NCI-H2081 (cell line): ENCODE results near the gene FUT2.
A peak's percentile ranks its signal among the peaks of the same experiment; 100 is the strongest.

Experiments used
- DNase-seq, 2 experiments: peaks; one replicate each; lab custom pipeline; 2025; lab: John Stamatoyannopoulos, UW

FUT2 gene

GRCh38 chr19:48750771-48751504, 55.2 kb downstream of the FUT2 start:
- no peak for DNase-seq

DNA sequence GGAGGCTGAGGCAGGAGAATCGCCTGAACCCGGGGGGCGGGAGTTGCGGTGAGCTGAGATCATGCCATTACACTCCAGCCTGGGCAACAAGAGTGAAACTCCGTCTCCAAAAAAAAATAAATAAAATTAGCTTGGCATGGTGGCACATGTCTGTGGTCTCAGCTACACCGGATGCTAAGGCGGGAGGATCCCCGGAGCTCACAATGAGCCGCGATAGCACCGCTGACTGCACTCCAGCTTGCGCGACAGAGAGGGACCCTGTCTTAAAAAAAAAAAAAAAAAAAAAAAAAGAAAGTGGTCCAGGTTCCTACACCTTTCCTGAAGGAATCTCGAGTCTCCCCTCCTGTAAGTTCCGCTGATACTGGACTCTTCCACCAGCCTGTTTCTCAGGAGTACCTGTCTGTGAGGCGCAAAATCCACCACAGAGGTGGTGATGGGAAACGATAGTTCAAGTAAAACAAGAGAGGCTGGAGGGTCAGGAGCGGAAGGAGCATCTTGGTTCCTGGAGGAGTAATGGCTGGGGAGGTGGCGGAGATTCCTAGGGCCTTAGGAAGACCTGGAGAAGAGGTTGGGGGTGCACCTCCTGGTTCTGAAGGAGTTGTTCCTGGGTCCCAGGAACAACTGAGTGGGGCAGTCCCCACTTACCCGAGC, 56.2 kb downstream of the FUT2 start:
- peak in 1 of 2 experiments; percentile 11 for DNase-seq

DNA sequence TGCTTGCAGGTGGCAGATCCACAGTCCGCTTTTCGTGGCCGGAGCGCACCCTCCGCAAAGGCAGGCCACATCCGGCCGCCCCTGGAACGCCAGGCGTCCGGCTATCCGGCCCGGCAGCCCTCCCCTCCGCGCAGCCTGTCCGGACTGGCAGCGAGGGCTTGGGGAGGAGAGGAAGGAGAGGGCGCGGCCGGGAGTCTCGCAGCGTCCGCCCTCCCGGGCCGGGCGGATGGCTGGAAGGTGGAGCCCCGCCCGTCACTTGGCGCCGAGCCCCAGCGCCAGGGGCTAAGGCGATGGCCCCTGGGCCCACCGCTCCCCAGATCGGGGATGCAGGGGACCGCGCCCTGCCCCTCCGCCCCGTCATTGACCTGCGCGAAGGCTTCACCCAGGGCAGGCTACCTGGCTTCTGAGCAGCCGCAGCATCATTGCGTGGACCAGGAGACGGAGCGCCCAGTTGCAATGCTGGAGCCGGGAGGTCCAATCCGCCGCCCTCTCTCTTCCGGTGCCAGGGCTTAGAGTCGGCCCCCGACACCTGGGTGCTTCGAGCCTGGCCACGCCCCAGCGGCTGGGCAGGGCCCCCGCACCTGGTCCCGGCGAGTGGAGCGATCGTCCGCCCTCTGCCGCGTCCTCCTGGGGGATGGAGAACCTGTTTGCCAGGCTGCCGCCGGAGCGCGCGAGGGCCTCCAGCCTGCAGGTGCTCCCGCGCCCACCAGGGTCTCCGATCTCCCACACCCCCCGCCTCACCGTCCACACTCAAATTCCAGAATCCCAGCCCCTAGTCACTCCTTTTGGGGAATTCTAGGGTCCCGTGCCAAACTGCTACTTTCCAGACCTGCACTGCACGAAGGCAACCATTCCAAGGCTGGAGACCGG, 57.0 kb downstream of the FUT2 start, which contains the start of gene FUT1:
FUT1 (minus strand) TSS at position 146 of the 870 bp plus-strand sequence. CDS start 1,360 bp downstream, outside the sequence.
- peak; percentile 92 to 93 for DNase-seq

DNA sequence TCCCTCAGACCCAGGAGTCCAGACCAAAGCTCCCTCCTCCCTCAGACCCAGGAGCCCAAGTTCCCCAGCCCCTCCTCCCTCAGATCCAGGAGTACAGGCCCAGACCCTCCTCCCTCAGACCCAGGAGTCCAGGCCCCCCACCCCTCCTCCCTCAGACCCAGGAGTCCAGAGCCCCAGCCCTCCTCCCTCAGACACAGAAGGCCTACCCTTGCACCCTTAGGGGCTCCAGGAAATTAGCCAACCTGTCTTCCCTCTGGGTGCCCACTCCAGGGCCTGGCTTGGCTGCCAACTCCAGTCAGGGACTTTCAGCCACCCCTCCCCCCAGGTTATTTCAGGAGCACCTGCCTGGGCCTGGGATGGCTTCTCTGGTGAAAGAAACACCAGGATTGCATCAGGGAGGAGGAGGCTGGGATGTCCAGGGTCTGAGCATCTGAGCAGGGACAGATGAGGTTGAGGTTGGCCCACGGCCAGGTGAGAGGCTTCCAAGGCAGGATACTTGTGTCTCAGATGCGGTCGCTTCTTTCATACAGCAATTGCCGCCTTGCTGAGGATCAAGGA, 59.4 kb downstream of the FUT2 start, which contains the start of gene FGF21:
FGF21 (plus strand) TSS at position 441 of the 558 bp plus-strand sequence. CDS start 713 bp downstream, outside the sequence.
- DNase-seq = no peak
